ENCODE measurements around the gene SDF2L1.
"Not testable (repeated sequence)": the region's sequence is repeated elsewhere in the genome, so short reads cannot be mapped to it uniquely, and the experiment has no call there.

The SDF2L1 gene

DNA sequence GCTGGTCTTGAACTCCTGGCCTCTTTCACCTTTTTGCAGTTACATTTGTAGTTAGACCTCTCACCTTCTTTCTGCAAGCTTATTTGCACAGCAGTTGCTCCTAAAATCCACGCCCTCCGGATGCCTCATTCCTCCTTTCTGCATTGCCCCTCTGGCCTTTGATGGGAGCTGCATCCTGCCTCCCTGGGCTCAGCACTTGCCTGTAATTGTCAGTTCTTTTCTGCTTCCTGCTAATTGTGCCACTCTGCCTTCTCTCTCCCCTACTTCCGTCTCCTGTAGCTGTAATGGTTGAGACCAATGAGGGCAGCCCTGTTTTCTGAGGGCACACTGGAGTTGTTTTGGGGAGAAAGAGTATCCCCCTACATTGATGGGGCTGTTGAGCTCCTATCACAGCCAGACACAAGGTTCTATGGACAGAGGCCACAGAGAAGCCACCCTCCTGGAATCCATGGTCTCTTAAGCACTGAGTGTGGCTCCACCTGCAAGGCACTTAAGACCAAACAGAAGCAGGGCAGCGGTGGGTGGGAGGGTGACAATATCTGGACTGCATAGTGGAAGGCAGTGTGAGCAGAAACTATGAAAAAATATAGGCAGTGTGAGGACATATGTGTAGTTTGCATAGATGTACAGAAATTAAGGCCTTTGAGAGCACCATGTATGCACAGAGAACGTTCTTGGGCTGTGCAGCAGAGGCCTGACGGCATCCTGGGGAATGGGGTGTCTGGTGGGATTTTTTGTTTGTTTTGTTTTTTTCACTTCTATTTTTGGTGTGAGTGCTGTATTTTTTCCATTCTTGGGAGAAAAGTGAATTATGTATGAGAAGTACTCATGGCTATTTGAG is 42.8 kb upstream of the SDF2L1 start:
- no peak for DNase-seq (ENCODE audit: low read depth)
- TF ChIP-seq, protein P1, sequence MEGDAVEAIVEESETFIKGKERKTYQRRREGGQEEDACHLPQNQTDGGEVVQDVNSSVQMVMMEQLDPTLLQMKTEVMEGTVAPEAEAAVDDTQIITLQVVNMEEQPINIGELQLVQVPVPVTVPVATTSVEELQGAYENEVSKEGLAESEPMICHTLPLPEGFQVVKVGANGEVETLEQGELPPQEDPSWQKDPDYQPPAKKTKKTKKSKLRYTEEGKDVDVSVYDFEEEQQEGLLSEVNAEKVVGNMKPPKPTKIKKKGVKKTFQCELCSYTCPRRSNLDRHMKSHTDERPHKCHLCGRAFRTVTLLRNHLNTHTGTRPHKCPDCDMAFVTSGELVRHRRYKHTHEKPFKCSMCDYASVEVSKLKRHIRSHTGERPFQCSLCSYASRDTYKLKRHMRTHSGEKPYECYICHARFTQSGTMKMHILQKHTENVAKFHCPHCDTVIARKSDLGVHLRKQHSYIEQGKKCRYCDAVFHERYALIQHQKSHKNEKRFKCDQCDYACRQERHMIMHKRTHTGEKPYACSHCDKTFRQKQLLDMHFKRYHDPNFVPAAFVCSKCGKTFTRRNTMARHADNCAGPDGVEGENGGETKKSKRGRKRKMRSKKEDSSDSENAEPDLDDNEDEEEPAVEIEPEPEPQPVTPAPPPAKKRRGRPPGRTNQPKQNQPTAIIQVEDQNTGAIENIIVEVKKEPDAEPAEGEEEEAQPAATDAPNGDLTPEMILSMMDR (IDR thresholded peaks at IDR 0.05; ENCODE audit: low read depth, low read length, missing control alignments), result no peak
- H3K4me3 ChIP-seq (ENCODE audit: low read depth, low read length), result no peak overlapping the region

DNA sequence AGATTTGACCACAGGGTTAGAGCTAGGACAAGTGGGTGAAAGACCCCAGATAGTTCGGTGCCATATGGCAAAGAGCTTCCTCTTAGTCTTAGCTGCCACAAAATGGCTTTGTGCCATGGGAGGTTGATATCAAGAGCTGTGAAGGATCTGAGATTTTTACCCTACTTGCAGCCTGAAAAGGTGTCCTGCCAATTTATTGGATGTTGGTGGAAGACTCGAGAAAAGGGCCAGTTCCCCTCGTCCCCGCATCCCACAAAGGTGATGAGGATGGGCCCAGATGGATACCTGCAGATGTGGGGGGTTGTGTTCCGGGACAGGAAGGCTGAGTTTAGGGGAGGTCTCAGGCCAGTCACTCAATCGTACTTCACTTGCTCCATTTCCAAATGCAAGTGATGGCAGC is 39.5 kb upstream of the SDF2L1 start:
- H3K4me3 ChIP-seq (ENCODE audit: low read depth, low read length), result no peak overlapping the region
- DNase-seq (ENCODE audit: low read depth), result no peak
- TF ChIP-seq, protein P1 (IDR thresholded peaks at IDR 0.05; ENCODE audit: low read depth, low read length, missing control alignments), result no peak

DNA sequence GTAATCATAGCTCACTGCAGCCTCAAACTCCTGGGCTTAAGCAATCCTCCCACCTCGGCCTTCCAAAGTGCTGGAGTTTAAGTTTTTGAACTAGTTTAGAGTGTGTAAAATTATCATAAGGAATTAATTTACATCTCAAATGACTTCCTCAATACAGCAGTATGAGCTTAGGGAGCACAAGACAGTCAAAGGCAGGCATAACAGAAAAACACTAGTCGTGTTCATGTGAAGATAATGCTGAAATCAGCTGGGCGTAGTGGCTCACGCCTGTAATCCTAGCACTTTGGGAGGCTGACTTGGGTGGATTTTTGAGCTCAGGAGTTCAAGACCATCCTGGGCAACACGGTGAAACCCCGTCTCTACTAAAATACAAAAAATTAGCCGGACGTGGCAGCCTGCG is 38.1 kb upstream of the SDF2L1 start:
- no peak overlapping the region for H3K4me3 ChIP-seq (ENCODE audit: low read depth, low read length)
- no peak for DNase-seq (ENCODE audit: low read depth)
- TF ChIP-seq, protein P1 (IDR thresholded peaks at IDR 0.05; ENCODE audit: low read depth, low read length, missing control alignments), result no peak

DNA sequence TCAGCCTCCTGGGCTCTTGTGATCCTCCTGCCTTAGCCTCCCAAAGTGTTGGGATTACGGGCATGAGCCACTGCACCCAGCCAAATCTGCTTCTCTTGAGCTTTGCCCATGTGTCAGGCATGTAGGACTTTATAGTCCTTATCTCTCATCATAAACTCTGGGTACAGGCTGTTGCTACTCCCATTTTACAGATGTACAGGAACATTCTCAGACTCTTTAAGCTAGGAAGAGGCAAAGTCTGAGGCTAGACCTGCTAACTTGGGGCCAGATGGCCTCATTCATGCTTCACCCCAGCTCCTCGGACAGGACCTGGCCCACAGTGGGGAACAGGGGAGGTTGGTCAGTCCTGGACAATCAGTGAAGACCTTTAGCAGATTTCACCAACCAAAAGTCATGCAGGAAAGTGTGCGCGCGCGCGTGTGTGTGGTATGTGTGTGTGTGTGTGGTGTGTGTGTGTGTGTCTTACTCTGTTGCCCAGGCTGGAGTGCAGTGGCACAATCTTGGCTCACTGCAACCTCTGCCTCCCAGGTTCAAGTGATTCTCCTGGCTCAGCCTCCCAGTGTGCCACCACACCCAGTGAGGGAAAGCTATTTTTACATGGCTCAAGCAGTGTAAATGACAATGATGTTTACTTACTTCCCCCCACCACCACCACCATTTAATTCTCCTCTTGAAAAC is 36.1 kb upstream of the SDF2L1 start:
- no peak overlapping the region for H3K4me3 ChIP-seq (ENCODE audit: low read depth, low read length)
- no peak for DNase-seq (ENCODE audit: low read depth)
- TF ChIP-seq, protein P1 (IDR thresholded peaks at IDR 0.05; ENCODE audit: low read depth, low read length, missing control alignments), result no peak

DNA sequence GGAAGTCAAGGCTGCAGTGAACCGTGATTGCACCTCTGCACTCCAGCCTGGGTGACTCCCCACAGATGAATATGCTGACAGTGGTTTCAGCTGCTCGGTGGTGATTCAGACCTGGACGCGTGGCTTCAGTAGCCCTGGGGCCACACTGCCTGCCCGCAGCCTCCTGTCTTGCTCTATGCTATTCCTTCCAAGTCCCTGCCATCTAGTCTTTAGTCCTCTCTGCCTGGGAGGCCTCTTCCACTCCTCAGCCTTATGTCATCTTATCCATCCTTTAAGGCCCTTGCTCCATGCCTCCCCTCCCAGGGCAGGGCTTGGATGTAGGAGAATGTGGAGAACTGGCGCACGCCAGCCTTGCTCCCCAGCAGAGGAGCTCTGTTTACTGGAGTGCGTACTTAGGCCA is 35.3 kb upstream of the SDF2L1 start:
- TF ChIP-seq, protein P1 (IDR thresholded peaks at IDR 0.05; ENCODE audit: low read depth, low read length, missing control alignments), result no peak
- DNase-seq (ENCODE audit: low read depth), result no peak
- no peak overlapping the region for H3K4me3 ChIP-seq (ENCODE audit: low read depth, low read length)

DNA sequence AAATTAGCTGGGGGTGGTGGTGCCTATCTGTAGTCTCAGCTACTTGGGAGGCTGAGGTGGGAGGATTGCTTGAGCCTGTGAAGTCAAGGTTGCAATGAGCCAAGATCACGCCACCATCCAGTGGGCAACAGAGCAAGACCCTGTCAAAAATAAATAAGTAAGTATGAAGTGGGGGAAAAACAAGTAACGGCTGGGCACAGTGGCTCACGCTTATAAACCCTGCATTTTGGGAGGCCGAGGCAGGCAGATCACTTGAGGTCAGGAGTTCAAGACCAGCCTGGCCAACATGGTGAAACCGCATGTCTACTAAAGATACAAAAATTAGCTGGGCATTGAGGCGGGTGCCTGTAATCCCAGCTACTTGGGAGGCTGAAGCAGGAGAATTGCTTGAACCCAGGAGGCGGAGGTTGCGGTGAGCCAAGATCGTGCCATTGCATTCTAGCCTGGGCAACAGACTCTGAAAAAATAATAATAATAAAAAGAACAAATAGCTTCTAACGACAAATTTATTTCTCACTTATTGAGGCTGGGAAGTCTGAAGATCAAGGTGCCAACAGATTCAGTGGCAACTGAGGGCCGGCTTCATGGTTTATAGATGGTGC is 32.4 kb upstream of the SDF2L1 start:
- not testable (repeated sequence) for DNase-seq (ENCODE audit: low read depth); H3K4me3 ChIP-seq (ENCODE audit: low read depth, low read length)

DNA sequence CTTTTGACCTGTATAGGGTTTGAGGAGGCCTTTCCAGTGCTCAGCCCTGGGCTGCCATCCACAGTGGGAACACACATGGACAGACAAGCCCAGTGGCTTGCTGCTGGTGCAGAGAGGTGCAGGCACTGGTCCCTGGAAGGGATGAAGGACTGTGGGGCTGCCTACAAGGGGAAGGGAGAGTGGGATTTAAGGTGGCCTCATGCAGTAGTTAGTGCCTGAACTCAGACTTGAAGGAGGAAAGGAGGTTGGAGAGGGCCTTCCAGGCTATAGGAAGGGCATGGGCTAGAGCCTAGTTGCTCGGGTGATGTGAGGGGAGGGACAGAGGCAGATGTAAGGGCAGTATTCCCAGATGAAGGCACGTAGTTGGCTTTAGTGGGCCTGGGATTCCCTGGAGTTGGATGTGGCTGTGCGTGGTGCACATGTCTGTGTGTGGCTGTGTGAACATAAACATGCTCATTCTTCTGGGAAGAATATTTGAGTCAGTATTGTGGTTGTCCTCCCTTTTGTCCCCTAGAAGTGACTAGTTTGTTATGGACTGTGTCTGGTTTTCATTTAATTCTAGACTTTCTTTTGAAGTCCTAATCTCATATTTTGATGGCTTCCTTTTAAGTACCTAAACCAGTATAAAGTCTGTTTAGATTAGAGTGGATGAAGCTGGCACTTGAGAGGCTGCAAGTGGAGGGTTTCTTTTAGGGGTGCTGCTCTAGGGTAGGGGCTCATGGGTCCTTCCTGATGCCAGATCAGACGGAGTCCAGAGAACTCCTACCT is 30.7 kb upstream of the SDF2L1 start:
- no peak for DNase-seq (ENCODE audit: low read depth)
- TF ChIP-seq, protein P1 (IDR thresholded peaks at IDR 0.05; ENCODE audit: low read depth, low read length, missing control alignments), result no peak
- no peak overlapping the region for H3K4me3 ChIP-seq (ENCODE audit: low read depth, low read length)

All from GM12864 (cell line).